GM12873 (cell line): Measurements from ENCODE around the gene OR12D1.

Experiments used
- TF ChIP-seq, protein P1 (sequence below): IDR thresholded peaks from 2 replicates; pipeline ENCODE4 v1.5.1; 2012; ENCODE audit warnings: low read depth, mild to moderate bottlenecking, moderate library complexity, low read length, control low read depth; ENCODE audit not compliant: insufficient read depth; ENCODE audit errors: missing control alignments

The OR12D1 gene

DNA sequence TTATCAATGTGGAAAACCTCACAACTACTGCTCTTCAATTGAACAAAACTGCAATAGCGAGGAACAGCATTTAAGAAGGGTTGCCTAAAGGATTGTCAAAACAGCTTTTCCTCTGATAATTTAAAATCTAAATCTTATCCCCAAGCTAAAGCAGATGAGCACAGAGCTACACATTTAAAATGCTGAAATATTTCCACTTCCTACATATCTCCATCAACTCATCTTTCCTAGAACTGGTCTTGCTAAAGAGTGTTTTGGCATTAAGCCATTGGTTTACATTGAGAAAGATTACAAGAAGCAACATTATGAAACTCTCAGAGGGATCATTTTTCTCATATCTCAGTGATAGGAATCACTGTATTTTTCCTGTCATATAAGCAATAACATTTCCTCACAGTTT lies 28.0 kb downstream of the OR12D1 start:
- TF ChIP-seq, protein P1, sequence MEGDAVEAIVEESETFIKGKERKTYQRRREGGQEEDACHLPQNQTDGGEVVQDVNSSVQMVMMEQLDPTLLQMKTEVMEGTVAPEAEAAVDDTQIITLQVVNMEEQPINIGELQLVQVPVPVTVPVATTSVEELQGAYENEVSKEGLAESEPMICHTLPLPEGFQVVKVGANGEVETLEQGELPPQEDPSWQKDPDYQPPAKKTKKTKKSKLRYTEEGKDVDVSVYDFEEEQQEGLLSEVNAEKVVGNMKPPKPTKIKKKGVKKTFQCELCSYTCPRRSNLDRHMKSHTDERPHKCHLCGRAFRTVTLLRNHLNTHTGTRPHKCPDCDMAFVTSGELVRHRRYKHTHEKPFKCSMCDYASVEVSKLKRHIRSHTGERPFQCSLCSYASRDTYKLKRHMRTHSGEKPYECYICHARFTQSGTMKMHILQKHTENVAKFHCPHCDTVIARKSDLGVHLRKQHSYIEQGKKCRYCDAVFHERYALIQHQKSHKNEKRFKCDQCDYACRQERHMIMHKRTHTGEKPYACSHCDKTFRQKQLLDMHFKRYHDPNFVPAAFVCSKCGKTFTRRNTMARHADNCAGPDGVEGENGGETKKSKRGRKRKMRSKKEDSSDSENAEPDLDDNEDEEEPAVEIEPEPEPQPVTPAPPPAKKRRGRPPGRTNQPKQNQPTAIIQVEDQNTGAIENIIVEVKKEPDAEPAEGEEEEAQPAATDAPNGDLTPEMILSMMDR = no peak

DNA sequence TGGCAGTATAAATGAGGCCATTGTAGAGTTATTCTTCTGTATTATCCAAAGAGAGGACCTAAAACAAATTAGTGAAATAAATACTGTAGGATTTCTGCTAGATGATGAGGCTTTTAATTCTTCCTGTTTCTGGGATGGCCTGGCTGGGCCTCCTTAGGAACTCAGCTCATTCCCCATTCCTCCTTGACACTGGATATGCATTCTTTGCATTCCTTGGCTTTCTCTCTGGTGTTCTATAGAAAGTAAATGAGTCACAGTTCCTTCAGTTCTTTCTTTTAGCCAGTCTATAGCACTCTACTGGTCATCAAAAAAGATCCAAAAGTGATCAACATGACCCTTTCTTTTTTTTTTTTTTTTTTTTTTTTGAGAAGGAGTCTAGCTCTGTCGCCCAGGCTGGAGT lies 32.9 kb downstream of the OR12D1 start:
- TF ChIP-seq, protein P1 = no peak

DNA sequence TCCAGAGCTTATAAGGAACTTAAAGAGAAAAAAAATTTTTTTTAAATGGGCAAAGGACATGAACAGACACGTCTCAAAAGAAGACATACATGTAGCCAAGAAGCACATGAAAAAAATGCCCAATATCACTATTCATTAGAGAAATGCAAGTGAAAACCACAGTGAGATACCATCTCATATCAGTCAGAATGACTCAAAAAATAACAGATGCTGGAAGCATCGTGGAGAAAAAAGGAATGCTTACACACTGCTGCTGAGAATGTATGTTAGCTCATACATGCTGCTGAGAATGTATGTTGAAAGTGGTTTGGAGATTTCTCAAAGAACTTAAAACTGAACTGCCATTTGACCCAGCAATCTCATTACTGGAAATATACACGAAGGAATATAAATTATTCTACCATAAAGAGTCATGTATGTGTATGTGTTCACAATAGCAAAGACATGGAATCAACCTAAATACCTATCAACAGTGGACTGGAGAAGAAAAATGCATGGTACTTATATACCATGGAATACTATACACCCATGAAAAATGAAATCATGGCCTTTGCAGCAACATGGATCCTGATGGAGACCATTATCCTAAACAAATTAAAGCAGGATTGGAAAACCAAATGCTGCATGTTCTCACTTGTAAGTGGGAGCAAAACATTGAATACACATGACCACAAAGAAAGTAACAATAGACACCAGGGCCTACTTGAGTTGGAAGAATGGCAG lies 36.9 kb downstream of the OR12D1 start:
- TF ChIP-seq, protein P1 = no peak

DNA sequence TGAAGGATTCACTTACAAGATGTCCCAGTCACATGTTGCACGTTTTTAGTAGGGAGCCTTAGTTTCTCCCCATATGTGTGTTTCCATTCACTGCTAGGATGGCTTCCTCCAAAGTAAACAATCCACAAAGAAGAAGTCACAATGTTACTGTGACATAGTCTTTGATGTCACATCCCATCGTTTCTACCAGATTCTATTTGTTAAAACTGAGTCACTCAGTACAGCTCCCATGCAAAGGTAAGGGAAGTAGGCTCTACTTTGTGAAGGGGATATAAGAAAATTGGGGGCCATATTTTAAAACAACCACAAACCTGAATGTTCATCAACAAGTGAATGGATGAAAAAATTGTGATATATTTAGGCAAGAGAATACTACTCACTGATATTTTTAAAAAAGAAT lies 42.2 kb downstream of the OR12D1 start, which contains the start of the genes OR11A1 and OR2H1:
TSS of gene OR11A1 (minus strand) at position 101 of the 400 bp plus-strand sequence. CDS start 29,430 bp downstream, outside the sequence.
TSS of gene OR2H1 (plus strand) at position 185 of the 400 bp plus-strand sequence. CDS start 4,615 bp downstream, outside the sequence.
- TF ChIP-seq, protein P1 = no peak

DNA sequence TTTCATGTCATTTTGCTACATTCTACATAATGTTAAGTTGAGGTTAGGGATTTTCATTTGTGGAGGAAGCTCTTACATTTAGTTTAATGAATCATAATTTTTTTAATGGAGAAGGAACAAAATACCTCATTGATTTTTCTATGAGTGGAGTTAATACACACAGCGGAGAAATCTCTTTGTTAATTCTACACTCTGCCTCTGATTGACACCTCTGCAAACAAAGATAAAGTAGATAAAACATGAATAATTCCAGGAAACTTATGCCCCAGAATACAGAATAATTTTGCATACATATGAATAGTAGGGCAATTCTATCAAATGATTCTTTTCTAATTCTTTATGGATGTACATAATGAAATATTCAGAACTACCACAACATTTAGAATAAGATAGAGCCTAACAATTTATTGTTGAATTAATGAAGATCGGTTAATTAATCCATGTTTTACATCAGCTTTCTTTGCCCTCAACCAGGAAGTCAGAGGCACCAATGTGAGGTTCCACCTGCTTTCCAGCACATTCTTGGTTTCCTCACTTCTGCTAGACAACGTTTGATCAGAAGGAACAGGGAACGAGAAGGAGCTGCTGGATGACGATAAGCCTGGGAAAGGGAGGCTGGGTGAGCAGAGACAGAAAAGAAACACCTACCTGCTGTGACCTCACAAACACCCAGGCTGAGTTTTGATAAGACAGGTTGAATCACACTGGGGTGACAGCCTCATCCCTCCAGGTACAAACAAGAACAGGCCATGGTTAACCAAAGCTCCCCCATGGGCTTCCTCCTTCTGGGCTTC lies 46.5 kb downstream of the OR12D1 start:
- TF ChIP-seq, protein P1 = no peak

DNA sequence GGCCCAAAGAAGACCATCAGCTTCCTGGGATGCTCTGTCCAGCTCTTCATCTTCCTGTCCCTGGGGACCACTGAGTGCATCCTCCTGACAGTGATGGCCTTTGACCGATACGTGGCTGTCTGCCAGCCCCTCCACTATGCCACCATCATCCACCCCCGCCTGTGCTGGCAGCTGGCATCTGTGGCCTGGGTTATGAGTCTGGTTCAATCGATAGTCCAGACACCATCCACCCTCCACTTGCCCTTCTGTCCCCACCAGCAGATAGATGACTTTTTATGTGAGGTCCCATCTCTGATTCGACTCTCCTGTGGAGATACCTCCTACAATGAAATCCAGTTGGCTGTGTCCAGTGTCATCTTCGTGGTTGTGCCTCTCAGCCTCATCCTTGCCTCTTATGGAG lies 47.3 kb downstream of the OR12D1 start:
- TF ChIP-seq, protein P1 = no peak

DNA sequence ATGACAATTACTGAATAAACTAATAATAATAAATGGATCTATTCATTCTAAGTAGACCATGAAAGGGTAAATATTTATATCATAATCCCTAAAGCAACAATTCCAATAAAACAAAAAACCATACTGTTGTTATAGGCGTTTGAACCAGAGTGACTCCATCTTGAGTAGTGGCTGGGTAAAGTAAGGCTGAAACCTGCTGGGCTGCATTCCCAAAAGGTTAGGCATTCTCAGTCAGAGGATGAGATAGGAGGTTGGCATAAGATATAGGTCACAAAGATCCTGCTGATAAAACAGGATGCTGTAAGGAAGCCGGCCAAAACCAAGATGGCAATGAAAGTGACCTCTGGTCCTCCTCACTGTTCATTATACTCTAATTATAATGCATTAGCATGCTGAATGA lies 50.6 kb downstream of the OR12D1 start:
- TF ChIP-seq, protein P1 = no peak
